GM19372 (cell line): ENCODE results near the gene GPR33.

Experiments used
- ATAC-seq: cut with Tn5 transposase; IDR thresholded peaks from one replicate; pipeline ENCODE4 v1.9.1; 2021; ENCODE audit warnings: mild to moderate bottlenecking, low read depth, moderate library complexity; ENCODE audit not compliant: unreplicated experiment

The GPR33 gene, protein sequence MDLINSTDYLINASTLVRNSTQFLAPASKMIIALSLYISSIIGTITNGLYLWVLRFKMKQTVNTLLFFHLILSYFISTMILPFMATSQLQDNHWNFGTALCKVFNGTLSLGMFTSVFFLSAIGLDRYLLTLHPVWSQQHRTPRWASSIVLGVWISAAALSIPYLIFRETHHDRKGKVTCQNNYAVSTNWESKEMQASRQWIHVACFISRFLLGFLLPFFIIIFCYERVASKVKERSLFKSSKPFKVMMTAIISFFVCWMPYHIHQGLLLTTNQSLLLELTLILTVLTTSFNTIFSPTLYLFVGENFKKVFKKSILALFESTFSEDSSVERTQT

DNA sequence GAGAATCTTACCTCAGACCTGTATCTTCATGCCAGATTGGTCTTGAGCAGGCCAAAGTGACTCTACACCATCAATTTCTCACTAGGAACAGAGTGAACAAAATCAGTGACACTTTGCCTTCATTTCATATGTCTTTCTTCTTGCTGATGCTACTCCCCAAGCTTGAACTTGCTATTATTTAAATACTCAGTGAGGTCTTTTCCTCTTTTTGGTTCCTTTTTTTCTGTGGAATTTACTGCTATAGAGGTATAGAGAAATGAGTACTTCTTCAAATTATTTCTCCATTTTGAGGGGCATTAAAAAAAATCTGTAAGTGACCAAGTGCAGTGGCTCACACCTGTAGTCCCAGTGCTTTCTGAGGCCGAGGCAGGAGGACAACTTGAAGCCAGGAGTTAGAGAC lies at the start of gene GPR33:
GPR33 (minus strand) TSS at position 154 of the 400 bp plus-strand sequence. CDS start 4,074 bp downstream, outside the sequence.
- ATAC-seq: no peak

DNA sequence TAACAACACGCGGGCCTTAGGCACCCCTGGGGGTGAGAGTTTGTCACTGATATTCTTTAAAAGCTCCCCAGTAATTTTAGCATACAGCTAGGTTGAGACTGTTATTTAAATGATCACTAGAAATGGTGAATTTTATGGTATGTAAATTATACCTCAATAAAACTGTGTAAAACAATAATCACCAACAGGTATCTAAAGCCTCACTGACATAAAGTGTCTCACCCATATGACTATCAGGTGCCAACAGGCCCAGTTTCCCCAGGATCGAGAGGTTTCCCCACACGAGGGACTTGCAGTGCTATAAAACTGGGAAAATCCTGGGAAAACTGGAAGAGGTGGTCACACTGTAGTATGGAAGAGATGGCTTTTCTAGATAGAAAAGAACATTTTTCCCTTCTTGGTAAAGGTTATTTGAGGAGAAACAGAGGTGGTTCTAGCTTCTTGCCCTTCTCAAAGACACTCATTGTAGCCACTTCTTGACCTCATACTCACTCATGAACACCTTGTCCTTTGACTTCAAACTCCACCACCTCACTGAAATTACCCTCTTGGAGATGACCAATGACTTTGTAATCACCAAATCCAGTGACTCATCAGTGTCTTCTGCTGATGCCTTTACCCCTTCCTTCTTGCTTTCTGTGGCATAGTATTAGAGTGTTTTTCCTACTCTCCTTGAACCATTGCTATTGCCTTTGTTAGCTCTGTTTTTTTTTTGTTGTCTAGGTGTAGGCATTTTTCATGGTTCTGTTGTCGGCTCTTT lies 48.5 kb upstream of the GPR33 start:
- ATAC-seq: no peak

DNA sequence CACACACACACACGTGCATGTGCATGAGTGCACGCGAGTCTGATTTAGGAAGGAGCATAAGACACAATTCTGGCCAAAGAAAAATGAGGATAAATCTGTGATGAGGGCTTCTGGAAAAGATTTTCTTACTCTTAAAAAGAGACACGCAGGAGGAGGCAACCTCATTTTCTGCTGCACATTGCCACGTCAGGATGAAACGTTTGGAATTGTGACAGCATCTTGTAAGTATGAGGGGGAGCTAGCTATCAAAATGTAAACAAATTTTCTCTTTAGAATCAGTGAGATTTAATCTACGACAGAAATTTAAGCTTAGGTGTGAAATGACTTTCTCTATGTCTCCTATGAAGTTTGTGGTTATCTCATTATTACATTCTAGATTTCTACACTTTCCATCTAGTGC lies 42.3 kb upstream of the GPR33 start:
- ATAC-seq: no peak

DNA sequence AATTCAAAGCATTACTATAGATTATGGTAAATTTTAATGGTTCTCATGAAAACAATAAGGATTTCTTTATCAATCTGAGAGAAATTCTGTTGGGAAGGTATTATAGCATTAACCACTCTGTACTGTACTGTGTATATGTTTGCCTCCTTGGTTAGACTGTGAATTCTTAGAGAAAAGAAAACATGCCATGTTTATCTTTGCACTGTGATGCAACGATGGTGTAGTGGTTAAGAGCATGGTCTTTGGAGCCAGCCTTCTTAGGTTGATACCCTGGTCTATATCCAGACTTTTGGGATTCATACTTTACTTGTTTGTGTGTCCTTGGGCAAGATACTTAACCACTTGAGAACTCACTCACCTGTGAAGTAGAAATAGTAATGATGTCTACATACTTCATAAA lies 41.2 kb upstream of the GPR33 start:
- ATAC-seq: no peak

DNA sequence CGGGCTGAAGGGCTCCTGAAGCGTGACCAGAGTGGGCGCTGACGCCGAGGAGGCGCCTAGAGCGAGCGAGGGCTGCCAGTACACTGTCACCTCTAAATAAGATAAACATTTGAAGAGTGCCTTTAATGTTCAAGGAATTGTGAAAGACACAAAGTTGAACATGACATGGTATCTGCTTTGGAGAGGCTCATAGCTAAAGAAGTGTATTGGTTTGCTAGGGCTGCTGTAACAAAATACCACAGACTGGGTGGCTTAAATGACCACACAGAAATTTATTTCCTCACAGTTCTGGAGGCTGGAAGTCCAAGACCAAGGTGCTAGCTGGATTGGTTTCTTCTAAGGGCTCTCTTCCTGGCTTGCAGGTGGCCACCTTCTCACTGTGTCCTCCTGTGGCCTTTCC lies 39.7 kb upstream of the GPR33 start:
- ATAC-seq: no peak

DNA sequence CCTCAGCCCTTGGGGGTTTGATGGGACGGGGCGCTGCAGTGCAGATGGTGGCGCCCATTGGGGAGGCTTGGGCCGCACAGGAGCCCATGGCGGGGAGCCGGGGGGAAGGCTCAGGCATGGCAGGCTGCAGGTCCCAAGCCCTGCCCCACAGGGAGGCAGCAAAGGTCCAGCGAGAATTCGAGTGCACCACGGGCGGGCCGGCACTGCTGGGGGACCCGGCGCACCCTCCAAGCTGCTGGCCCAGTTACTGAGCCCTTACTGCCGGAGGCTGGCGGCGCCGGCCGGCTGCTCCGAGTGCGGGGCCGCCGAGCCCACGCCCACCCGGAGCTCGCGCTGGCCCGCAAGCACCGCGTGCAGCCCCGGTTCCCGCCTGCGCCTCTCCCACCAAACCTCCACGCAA lies 39.2 kb upstream of the GPR33 start:
- ATAC-seq: no peak

DNA sequence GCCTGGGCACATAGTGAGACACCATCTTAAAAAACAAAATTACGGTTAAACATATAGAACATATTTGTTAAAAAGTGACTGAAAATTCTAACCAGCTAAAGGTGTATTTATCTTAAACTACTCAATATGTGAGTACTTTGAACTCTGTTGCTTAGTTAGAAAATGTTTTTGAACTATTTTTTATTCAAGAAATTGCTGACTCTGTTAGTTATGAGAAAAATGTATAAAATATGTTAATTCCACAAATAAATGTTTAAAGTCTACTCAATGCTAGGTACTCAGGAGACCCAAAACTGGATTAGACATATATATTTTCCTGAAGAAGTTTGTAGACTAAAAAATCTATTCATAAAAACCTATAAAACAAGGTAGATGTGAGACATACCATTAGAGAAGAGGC lies 23.0 kb upstream of the GPR33 start:
- ATAC-seq: no peak

DNA sequence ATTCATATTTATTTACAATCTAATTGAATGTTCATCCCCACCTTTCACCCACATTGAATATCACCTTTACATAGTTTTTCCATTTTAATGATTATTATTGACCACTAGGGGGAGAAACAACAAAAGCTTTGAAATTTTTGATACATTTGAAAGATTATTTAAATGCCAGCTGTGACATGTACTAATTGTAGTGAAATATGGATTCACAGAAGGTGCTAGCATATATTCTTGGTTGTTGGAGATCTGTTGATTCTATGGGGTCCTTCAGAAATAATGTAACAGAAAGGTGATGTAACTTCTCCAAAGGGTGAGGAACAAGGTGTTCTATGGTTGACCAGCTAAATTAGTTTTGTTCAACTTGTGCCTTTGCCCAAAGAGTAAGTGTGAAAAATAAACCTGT lies 22.4 kb upstream of the GPR33 start:
- no peak for ATAC-seq

DNA sequence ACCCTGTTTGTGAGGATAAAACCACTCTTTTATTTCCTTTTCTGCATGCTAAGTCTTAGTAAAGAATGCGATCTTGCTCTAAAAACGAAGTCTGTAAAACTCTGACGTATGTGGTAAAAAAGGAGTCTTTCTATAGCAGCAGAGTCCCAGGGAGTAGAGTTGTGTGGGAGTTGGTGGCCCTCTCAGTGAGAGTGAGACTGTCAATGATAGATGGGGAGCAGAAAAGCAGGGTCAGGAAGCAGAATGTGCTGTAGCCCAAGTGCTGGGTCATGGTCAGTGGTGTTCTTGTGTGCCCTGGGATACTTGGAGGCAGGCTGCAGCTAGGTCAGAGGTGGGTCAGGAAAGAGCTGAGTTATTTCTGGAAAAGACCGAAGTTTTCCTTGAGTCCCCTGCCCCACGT lies 20.3 kb upstream of the GPR33 start:
- ATAC-seq: no peak

DNA sequence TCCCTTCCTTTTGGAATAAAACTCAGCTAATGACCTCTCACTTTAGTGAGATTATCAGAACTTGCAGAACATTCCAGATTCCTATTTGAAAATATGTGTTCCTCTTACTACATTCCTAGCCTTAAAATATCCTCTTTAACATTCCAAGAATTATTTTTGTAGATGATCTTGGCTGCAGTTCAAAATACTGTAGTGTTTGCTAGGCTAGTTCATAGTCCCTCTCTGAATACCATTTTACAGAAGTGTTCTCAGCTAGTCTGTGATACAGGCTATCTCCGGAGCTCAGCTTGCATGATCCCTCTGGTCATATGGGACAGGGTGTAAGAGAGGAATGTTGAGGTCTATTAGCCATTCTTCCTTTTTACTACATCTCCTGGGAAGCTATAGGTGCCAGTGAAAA lies 17.6 kb upstream of the GPR33 start:
- ATAC-seq: no peak

DNA sequence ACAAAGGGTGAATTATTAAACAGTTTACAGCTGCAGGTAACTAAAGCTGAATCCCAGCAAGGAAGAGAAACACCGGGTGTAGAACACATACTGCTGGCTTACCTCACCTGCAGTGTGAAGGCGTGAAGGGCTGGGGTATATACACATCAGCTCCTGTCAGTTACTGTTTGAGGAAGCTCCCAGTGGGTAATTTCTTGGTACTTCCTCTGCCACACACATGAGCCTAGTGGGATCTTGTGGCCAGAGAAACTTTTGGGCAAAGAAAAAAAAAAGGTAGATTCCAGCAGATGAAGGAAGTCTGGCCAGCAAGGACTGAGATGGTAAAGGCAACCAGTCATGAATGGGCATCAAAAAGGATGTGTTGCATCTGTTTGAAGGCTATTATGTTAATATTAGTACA lies 14.0 kb upstream of the GPR33 start:
- ATAC-seq: no peak

DNA sequence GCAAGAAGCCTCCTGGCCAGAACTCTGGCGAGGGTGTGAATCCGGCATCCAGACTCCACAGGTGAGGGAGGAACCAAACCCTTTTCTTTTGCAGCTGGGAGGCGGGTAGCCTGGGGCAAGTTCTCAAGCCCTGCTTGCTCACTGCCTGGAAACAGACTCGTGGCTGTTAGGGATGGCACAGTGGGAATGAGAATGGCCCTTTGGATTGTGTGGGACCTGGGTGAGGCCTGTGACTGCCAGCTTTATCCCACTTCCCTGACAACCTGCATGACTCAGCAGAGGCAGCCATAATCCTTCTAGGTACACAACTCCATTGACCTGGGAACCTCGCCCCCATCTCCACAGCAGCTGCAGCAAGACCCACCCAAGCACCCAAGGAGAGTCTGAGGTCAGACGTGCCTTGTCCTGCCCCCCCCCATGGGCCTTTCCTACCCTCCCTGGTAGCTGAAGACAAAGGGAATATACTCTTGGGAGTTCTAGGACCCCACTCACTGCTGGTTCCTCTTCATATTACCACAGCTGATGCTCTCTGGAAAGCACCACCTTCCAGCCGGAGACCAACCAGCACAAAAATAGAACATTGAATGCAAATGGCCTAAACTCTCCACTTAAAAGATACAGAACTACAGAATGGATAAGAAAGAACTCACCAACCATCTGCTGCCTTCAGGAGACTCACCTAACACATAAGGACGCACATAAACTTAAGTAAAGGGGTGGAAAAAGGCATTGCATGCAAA lies 5.1 kb upstream of the GPR33 start:
- no peak for ATAC-seq

DNA sequence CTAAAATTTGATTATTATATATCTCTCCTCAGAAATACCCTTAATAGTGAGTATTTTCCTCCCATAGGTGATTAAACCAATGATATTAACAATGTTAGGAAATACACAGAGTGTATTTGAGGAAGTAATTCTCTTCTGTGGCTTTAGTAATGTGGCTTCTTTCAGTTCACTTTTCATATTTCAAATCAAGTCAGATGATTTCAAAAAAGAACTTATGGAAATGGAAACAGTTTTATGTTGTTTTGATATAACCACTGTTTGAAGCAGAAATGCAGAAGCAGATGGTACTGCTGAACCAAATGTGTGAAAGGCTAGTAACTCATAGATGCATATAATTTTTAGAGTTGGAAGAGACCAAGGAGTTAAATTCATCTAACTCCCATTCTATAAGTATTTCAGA lies 1.9 kb upstream of the GPR33 start:
- ATAC-seq: peak; percentile 81

DNA sequence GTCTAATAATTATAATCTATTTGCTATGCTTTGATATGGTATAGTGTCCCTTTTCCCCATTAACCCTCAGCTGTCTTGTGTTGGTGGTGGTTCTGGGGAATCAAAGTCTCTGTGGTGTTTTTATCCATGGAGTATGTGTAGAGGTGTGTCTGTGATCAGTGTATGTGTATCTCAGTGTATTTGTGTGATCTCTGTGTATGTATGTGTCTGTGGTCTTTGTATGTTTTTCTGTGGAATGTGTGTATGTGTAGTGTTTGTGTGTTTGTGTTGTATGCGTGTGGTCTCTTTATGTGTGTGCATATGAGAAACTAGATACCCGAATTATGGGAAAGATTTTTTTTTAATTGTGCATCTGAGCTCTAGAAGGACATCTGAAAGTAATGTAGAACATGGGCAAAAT lies 1.1 kb downstream of the GPR33 start:
- no peak for ATAC-seq

DNA sequence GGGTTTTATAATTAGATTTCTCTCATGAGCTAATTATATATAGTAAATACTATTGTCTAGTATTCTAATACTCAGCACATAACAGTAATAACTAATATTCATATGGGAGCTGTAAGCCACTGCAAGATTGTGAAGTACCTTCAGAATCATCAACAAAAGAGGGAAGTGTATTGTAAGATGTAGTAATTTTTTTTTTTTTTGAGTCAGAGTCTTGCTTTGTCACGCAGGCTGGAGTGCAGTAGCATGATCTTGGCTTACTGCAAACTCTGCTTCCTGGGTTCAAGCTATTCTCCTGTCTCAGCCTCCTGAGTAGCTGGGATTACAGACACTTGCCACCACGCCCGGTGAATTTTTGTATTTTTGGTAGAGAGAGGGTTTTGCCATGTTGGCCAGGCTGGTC lies 3.1 kb downstream of the GPR33 start:
- ATAC-seq: no peak

DNA sequence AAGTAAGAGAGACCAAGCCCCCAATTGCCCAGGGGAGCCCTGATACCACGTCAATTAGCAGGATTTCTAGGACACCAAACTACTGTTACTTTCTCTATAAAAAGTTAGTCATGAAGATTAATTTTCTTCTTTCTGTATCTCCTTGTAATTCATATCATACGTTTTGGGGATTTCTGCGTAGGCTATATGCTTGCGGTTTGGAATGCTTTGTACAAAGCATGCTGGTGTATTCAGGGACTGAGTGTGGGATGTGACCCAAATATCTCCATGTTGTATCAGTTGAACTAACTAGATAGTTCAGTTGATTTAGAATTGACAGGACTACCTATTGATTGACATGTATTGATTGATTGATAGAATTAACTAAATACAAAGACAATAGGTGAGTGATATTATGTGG lies 7.7 kb downstream of the GPR33 start:
- ATAC-seq: no peak

DNA sequence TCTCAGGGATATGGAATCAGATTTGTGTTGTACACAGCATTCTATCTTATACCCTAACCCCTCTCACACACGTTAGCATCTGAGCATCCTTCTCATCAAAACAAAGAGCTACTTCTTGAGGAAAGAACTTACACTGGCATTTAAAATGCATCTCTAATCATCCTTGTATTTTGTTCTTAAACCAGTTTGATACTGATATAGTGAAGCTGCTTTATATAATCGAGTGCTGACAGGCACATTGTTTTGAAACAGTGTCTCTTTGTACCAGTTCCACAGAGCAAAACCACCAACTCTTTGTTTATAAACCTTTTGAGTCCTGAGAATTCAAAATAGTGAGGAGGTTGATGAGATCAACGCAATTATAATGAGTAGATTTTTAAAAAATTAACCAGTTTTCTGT lies 8.8 kb downstream of the GPR33 start:
- ATAC-seq: no peak

DNA sequence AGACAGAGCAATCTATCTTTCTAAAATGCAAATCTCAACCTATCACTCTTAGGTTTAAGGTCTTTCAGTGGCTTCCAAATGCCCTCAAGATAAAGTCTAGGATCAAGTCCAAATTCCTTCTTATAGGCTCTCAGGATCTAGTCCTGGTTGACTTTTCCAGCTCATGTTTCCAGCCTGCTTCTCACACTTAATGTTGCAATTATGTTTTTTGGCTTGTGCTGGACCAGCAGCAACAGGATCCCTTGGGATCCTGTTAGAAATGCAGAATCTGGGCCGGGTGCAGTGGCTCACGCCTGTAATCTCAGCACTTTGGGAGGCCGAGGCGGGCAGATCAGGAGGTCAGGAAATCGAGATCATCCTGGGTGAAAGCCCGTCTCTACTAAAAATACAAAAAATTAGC lies 10.6 kb downstream of the GPR33 start:
- no peak for ATAC-seq

DNA sequence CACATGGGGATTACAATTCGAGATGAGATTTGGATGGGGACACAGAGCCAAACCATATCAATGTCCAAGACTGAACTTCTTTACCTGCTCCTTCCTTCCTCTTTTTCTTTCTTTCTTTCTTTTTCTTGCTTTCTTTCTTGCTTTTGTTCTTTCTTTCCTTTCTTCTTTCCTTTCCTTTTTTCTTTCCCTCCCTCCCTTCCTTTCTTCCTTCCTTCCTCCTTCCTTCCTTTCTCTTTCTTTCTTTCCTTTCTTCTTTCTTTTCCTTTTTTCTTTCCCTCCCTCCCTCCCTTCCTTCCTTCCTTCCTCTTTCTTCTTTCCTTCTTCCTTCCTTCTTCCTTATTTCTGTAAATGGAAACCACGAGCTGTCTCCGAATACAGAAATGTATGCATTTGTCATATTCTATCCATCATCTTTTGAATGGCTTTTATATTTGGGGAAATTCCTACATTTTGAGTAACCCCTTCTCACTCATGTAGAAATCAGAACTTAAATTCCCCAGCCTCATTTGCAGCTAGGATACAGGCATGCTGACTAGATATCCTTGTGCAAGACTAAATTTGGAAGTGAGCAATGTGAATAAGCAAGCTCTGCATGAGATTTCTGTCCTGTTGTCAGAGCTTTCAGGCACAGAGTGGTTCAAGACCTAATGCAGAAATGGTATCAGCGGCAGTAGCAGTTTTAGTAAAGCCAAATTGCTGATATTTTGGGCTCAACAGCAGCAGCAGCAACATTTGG lies 11.5 kb downstream of the GPR33 start:
- ATAC-seq: no peak

DNA sequence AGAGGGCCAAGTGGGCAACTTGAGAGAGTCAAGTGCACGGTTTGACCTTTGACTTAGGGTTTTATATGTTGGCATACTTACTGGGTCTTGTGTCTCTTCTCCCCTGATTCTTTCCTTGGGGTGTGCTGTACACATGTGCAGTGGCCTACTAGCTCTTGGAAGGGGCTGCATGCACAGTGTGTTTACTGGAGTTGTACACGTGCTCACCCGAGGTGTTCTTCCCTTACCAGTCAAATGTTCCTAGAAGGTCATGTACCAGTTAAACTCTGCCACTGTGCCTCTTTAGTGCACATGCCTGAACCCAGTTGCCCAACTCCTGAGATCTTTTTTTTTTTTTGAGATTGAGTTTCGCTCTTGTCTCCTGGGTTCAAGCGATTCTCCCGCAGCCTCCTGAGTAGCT lies 21.3 kb downstream of the GPR33 start:
- no peak for ATAC-seq

DNA sequence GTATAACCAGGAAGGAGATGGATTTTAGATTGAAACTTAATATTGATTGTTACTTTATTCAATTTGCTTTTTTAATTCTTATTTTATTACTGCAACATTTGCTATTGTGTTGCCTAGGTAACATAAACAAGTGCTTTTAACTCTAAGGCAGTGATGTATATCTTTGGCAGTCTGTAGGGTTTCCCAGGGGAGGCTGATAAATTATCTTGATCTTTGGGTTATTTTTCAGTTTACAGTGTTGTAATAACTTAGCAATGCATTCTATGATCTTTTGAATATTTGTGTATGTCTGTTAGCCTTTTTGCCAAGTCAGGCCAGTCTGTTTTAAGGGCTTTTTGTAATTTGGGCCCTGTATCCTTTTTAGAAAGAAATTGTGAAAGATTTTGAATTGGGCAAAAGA lies 22.7 kb downstream of the GPR33 start:
- no peak for ATAC-seq
